ENCODE data around the gene EXOSC9. TPM values are rescaled to one million over a fixed set of nuclear protein-coding genes. Genes with fewer than 3 reads are reported as not detected.

The EXOSC9 gene
- total RNA-seq, 2 experiments from 2014 or later, result 58.4 to 66.0 TPM

- Histone ChIP-seq H3K4me2 (ENCODE audit: low read length) (no peak overlapping the region), H3K9me2 (ENCODE audit: insufficient read depth, low read length) (no peaks in the 10 kb centered on the region), H3K9me3 (ENCODE audit: low read length) (no peaks in the 10 kb centered on the region; the same call in 1 of the 2 replicates), H4K20me1 (ENCODE audit: insufficient read depth, low read length) (no peaks in the 10 kb centered on the region), H2AFZ (ENCODE audit: low read length) (no peak overlapping the region), H3K36me3 (ENCODE audit: insufficient read depth, low read length) (peaks cover 35% of the 10 kb centered on the region), H3K79me2 (ENCODE audit: insufficient read depth, low read depth, low read length) (no peaks in the 10 kb centered on the region), H3K4me1 (ENCODE audit: insufficient read depth, low read length, poor library complexity, severe bottlenecking) (no peaks in the 10 kb centered on the region), H3K27ac (ENCODE audit: low read depth, low read length, poor library complexity, severe bottlenecking) (no peak overlapping the region), H3K4me3 (ENCODE audit: low read depth, low read length, poor library complexity, severe bottlenecking) (no peak overlapping the region)
- BruUV-seq (replicated peaks), result no TSS peak
- ChIA-PET POLR2A (no interaction called here), CTCF (ENCODE audit: unreplicated experiment) (no interaction called here)
- no peak for DNase-seq (ENCODE audit: low spot score)
- TF ChIP-seq, protein P1, sequence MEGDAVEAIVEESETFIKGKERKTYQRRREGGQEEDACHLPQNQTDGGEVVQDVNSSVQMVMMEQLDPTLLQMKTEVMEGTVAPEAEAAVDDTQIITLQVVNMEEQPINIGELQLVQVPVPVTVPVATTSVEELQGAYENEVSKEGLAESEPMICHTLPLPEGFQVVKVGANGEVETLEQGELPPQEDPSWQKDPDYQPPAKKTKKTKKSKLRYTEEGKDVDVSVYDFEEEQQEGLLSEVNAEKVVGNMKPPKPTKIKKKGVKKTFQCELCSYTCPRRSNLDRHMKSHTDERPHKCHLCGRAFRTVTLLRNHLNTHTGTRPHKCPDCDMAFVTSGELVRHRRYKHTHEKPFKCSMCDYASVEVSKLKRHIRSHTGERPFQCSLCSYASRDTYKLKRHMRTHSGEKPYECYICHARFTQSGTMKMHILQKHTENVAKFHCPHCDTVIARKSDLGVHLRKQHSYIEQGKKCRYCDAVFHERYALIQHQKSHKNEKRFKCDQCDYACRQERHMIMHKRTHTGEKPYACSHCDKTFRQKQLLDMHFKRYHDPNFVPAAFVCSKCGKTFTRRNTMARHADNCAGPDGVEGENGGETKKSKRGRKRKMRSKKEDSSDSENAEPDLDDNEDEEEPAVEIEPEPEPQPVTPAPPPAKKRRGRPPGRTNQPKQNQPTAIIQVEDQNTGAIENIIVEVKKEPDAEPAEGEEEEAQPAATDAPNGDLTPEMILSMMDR (conservative IDR thresholded peaks at IDR 0.05; ENCODE audit: low read length), result no peak
- no peak for TF ChIP-seq EZH2phosphoT487 (IDR thresholded peaks at IDR 0.05; ENCODE audit: borderline replicate concordance, low read depth, low read length)
- intact Hi-C loops (cut with micrococcal nuclease; ENCODE audit: unreplicated experiment), result no loop called here
These were observed 37.0 kb downstream of the EXOSC9 start for GRCh38 chr4:121838136-121838535.

DNA sequence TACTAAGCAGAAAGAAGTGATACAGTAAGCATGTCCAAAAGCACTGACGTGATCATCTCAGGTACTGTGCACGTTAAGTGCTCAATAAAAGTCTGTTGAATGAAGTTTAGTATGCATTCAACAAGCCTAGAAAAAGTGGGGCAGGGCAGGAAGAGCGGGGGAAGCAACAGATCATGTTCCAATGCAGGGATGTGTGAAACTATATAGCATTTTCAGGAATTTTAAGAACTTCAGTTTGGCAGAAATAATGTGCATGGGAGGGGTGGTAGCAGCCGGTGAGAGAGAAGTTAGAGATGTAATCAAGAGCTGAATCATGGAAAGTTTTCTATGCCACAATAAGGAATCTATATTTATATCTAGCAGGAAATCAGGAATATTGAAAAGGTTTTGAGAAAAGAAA lies 41.7 kb downstream of the EXOSC9 start:
- no peak overlapping the region for H3K4me3 ChIP-seq (ENCODE audit: low read depth, low read length, poor library complexity, severe bottlenecking)
- ChIA-PET POLR2A (interaction anchor here (0.8 to 1.2 kb wide), 2 partner anchors 15 to 1031 kb away, joined by 3 read pairs; no protein-coding TSS in a partner anchor), CTCF (ENCODE audit: unreplicated experiment) (no interaction called here)
- H3K4me1 ChIP-seq (ENCODE audit: insufficient read depth, low read length, poor library complexity, severe bottlenecking), result no peaks in the 10 kb centered on the region
- no peak overlapping the region for H2AFZ ChIP-seq (ENCODE audit: low read length)
- no peak overlapping the region for H3K27ac ChIP-seq (ENCODE audit: low read depth, low read length, poor library complexity, severe bottlenecking)
- no peaks in the 10 kb centered on the region for H3K9me2 ChIP-seq (ENCODE audit: insufficient read depth, low read length)
- no TSS peak for BruUV-seq (replicated peaks)
- no peaks in the 10 kb centered on the region for H4K20me1 ChIP-seq (ENCODE audit: insufficient read depth, low read length)
- peaks cover 40% of the 10 kb centered on the region for H3K36me3 ChIP-seq (ENCODE audit: insufficient read depth, low read length)
- intact Hi-C loops (cut with micrococcal nuclease; ENCODE audit: unreplicated experiment), result no loop called here
- no peak overlapping the region for H3K4me2 ChIP-seq (ENCODE audit: low read length)
- H3K9me3 ChIP-seq (ENCODE audit: low read length), result no peaks in the 10 kb centered on the region; the same call in 1 of the 2 replicates
- no peaks in the 10 kb centered on the region for H3K79me2 ChIP-seq (ENCODE audit: insufficient read depth, low read depth, low read length)
- DNase-seq (ENCODE audit: low spot score), result no peak
- no peak for TF ChIP-seq EZH2phosphoT487 (IDR thresholded peaks at IDR 0.05; ENCODE audit: borderline replicate concordance, low read depth, low read length)
- TF ChIP-seq, protein P1 (conservative IDR thresholded peaks at IDR 0.05; ENCODE audit: low read length), result no peak

DNA sequence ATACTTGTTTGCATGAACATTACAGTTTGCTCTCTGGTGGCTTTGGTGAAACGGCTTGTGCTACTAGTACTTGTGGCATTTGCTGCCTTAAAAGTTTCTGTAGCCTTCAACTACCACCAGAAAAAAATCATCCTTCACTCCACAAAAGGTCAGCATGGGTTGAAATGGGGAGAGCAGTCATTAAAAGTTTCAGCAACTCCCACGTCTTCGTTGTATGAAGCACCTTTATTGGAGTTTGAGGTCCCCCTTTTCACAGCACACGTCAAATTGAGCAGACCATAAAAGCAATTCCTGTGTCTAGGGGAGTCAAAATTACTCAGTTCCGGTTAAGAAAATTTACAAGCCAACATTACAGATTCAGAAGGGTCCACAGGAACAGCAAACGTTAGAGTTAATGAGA lies 45.5 kb downstream of the EXOSC9 start:
- Histone ChIP-seq H3K79me2 (ENCODE audit: insufficient read depth, low read depth, low read length) (no peaks in the 10 kb centered on the region), H3K27ac (ENCODE audit: low read depth, low read length, poor library complexity, severe bottlenecking) (no peak overlapping the region), H3K4me2 (ENCODE audit: low read length) (no peak overlapping the region), H3K4me1 (ENCODE audit: insufficient read depth, low read length, poor library complexity, severe bottlenecking) (no peaks in the 10 kb centered on the region), H2AFZ (ENCODE audit: low read length) (no peak overlapping the region), H3K9me3 (ENCODE audit: low read length) (no peaks in the 10 kb centered on the region), H3K4me3 (ENCODE audit: low read depth, low read length, poor library complexity, severe bottlenecking) (no peak overlapping the region), H4K20me1 (ENCODE audit: insufficient read depth, low read length) (no peaks in the 10 kb centered on the region), H3K36me3 (ENCODE audit: insufficient read depth, low read length) (peaks cover 27% of the 10 kb centered on the region), H3K9me2 (ENCODE audit: insufficient read depth, low read length) (no peaks in the 10 kb centered on the region)
- DNase-seq (ENCODE audit: low spot score), result no peak
- ChIA-PET CTCF (ENCODE audit: unreplicated experiment) (no interaction called here), POLR2A (no interaction called here)
- BruUV-seq (replicated peaks), result no TSS peak
- intact Hi-C loops (cut with micrococcal nuclease; ENCODE audit: unreplicated experiment), result no loop called here
- no peak for TF ChIP-seq EZH2phosphoT487 (IDR thresholded peaks at IDR 0.05; ENCODE audit: borderline replicate concordance, low read depth, low read length)
- TF ChIP-seq, protein P1 (conservative IDR thresholded peaks at IDR 0.05; ENCODE audit: low read length), result no peak

Measured in OCI-LY7 (cell line).